Breast epithelium (tissue), 3 donors: ENCODE results near the gene MAP3K5.

Experiments used
- POLR2AphosphoS5 ChIP-seq, 3 donors: sonication (generic); formaldehyde crosslinking; IDR thresholded peaks; one replicate each; pipeline ENCODE4 v1.6.1; 2017; ENCODE audit warnings: antibody characterized with exemption in 3 of 3
- TF ChIP-seq, protein P1 (sequence below), 3 donors: fragments of 450-650 bp; IDR thresholded peaks; one replicate each; pipeline ENCODE4 v1.5.1; 2016 to 2017; ENCODE audit warnings: antibody characterized with exemption in 3 of 3, mild to moderate bottlenecking in 3 of 3, moderate library complexity in 3 of 3

DNA sequence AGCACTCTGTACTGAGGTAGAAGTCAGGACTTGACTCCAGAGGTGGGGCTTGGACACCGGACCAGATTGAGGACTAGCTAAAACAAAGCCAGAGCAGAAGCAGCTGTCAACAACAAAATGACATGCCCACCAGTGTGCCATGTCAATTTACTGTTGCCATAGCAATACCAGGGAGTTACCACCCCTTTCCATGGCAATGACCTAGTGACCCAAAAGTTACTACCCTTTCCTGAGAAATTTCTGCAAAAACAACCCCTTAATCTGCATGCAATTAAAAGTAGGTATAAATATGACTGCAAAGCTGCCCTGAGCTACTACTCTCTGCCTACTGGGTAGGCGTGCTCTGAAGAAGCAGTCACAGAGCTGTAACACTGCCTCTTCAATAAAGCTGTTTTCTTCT, 21.0 kb downstream of the MAP3K5 start:
- TF ChIP-seq, protein P1, sequence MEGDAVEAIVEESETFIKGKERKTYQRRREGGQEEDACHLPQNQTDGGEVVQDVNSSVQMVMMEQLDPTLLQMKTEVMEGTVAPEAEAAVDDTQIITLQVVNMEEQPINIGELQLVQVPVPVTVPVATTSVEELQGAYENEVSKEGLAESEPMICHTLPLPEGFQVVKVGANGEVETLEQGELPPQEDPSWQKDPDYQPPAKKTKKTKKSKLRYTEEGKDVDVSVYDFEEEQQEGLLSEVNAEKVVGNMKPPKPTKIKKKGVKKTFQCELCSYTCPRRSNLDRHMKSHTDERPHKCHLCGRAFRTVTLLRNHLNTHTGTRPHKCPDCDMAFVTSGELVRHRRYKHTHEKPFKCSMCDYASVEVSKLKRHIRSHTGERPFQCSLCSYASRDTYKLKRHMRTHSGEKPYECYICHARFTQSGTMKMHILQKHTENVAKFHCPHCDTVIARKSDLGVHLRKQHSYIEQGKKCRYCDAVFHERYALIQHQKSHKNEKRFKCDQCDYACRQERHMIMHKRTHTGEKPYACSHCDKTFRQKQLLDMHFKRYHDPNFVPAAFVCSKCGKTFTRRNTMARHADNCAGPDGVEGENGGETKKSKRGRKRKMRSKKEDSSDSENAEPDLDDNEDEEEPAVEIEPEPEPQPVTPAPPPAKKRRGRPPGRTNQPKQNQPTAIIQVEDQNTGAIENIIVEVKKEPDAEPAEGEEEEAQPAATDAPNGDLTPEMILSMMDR (IDR thresholded peaks at IDR 0.05): no peak
- TF ChIP-seq POLR2AphosphoS5 (IDR thresholded peaks at IDR 0.05): no peak
